RWPE2 (cell line): ENCODE data around the gene GRB10.

Source experiments
- ATAC-seq: fragments of 200-7000 bp; cut with Tn5 transposase; 3 replicates; pipeline ENCODE4 v1.9.1; 2021; ENCODE audit warnings: low read depth
- DNase-seq: peaks from one replicate; pipeline ENCODE4 v3.0.0-alpha.2; 2020; ENCODE audit warnings: low spot score
- H3K27ac ChIP-seq: fragments of 450-650 bp; 2 replicates; pipeline ENCODE4 v1.5.1; 2017; ENCODE audit warnings: mild to moderate bottlenecking; ENCODE audit not compliant: poor library complexity, severe bottlenecking
- H3K27me3 ChIP-seq: fragments of 250-450 bp; sonication (Bioruptor Pico); 2 replicates; pipeline ENCODE4 v1.5.1; 2021; ENCODE audit warnings: mild to moderate bottlenecking, moderate library complexity; ENCODE audit not compliant: insufficient read depth, poor library complexity, severe bottlenecking
- H3K36me3 ChIP-seq: fragments of 250-450 bp; sonication (Bioruptor Pico); 2 replicates; pipeline ENCODE4 v1.5.1; 2020; ENCODE audit warnings: low read depth, mild to moderate bottlenecking, moderate library complexity
- H3K4me1 ChIP-seq: fragments of 250-450 bp; sonication (Bioruptor Pico); 2 replicates; pipeline ENCODE4 v1.5.1; 2021; ENCODE audit warnings: mild to moderate bottlenecking, moderate library complexity; ENCODE audit not compliant: insufficient read depth, poor library complexity, severe bottlenecking
- H3K4me3 ChIP-seq: fragments of 250-450 bp; sonication (Bioruptor Pico); 2 replicates; pipeline ENCODE4 v1.5.1; 2021; ENCODE audit warnings: mild to moderate bottlenecking, moderate library complexity; ENCODE audit not compliant: severe bottlenecking
- H3K9me3 ChIP-seq: fragments of 250-450 bp; sonication (Bioruptor Pico); 2 replicates; pipeline ENCODE4 v1.5.1; 2021; ENCODE audit warnings: mild to moderate bottlenecking, moderate library complexity; ENCODE audit not compliant: severe bottlenecking
- TF ChIP-seq, protein P1 (sequence below): fragments of 450-650 bp; IDR thresholded peaks from one replicate; pipeline ENCODE4 v1.5.1; 2017; ENCODE audit warnings: mild to moderate bottlenecking, moderate library complexity; ENCODE audit not compliant: poor library complexity, severe bottlenecking

The GRB10 gene

GRCh38 chr7:50608196-50608906, 174.3 kb downstream of the GRB10 start:
- Histone ChIP-seq H3K9me3 (no peaks in the 10 kb centered on the region), H3K4me3 (no peak overlapping the region), H3K27ac (no peak overlapping the region), H3K4me1 (peaks cover 9% of the 10 kb centered on the region), H3K36me3 (peaks cover 16% of the 10 kb centered on the region), H3K27me3 (no peaks in the 10 kb centered on the region)
- ATAC-seq: no peak
- TF ChIP-seq, protein P1, sequence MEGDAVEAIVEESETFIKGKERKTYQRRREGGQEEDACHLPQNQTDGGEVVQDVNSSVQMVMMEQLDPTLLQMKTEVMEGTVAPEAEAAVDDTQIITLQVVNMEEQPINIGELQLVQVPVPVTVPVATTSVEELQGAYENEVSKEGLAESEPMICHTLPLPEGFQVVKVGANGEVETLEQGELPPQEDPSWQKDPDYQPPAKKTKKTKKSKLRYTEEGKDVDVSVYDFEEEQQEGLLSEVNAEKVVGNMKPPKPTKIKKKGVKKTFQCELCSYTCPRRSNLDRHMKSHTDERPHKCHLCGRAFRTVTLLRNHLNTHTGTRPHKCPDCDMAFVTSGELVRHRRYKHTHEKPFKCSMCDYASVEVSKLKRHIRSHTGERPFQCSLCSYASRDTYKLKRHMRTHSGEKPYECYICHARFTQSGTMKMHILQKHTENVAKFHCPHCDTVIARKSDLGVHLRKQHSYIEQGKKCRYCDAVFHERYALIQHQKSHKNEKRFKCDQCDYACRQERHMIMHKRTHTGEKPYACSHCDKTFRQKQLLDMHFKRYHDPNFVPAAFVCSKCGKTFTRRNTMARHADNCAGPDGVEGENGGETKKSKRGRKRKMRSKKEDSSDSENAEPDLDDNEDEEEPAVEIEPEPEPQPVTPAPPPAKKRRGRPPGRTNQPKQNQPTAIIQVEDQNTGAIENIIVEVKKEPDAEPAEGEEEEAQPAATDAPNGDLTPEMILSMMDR: no peak
- no peak for DNase-seq

DNA sequence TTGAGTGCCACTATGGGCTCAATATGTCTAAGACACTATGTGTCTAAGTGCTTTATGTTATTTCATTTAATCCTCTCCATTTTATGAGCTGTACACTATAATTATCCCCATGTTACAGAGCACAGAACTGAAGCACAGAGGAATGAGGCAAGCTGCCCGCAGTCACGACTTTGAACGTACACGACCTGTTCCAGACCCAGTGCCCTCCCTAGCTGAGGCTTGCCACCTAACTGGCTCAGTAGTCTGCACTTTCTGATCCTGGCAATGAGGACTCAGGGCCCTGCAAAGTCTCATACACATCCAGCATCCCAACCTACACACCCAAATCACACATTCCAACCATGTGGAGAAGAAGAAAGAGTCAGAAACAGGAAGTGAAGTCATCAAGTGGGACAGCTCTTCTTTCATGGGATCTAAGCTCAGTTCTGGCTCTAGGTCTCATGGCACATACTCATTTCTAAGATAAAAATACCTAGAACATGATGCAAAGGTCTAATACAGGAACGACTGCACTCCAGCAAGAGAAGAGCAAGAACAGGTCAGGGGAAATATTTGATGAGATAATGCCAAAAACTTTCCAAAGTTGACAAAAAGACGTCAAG, 175.1 kb downstream of the GRB10 start:
- DNase-seq: no peak
- no peak overlapping the region for H3K4me3 ChIP-seq
- no peak overlapping the region for H3K27ac ChIP-seq
- no peaks in the 10 kb centered on the region for H3K9me3 ChIP-seq
- TF ChIP-seq, protein P1: no peak
- peaks cover 17% of the 10 kb centered on the region for H3K36me3 ChIP-seq
- peaks cover 9% of the 10 kb centered on the region for H3K4me1 ChIP-seq
- no peak for ATAC-seq
- H3K27me3 ChIP-seq: no peaks in the 10 kb centered on the region

- Histone ChIP-seq H3K27ac (no peak overlapping the region), H3K4me3 (no peak overlapping the region), H3K9me3 (no peaks in the 10 kb centered on the region), H3K27me3 (no peaks in the 10 kb centered on the region), H3K4me1 (no peaks in the 10 kb centered on the region), H3K36me3 (peaks cover 13% of the 10 kb centered on the region)
- DNase-seq (no peak), ATAC-seq (no peak)
- TF ChIP-seq, protein P1: no peak
Measured at GRCh38 chr7:50605059-50605458, 177.6 kb downstream of the GRB10 start.

GRCh38 chr7:50603287-50603686, 179.4 kb downstream of the GRB10 start:
- TF ChIP-seq, protein P1: no peak
- no peak for ATAC-seq

GRCh38 chr7:50599385-50599784, 183.3 kb downstream of the GRB10 start:
- TF ChIP-seq, protein P1: no peak
- no peaks in the 10 kb centered on the region for H3K27me3 ChIP-seq
- no peak overlapping the region for H3K4me3 ChIP-seq
- ATAC-seq (no peak), DNase-seq (no peak)
- H3K27ac ChIP-seq: no peak overlapping the region
- no peaks in the 10 kb centered on the region for H3K9me3 ChIP-seq
- H3K36me3 ChIP-seq: peaks cover 23% of the 10 kb centered on the region; the same call in 1 of the 2 replicates
- no peaks in the 10 kb centered on the region for H3K4me1 ChIP-seq

More at GRCh38 chr7:50603287-50603686, 179.4 kb downstream of the GRB10 start:
- peaks cover 10% of the 10 kb centered on the region for H3K36me3 ChIP-seq
- DNase-seq: no peak
- H3K27me3 ChIP-seq: no peaks in the 10 kb centered on the region
- H3K27ac ChIP-seq: no peak overlapping the region
- no peaks in the 10 kb centered on the region for H3K4me1 ChIP-seq
- H3K9me3 ChIP-seq: no peaks in the 10 kb centered on the region
- H3K4me3 ChIP-seq: no peak overlapping the region
